ENCODE measurements around the gene KANSL1L.

DNA sequence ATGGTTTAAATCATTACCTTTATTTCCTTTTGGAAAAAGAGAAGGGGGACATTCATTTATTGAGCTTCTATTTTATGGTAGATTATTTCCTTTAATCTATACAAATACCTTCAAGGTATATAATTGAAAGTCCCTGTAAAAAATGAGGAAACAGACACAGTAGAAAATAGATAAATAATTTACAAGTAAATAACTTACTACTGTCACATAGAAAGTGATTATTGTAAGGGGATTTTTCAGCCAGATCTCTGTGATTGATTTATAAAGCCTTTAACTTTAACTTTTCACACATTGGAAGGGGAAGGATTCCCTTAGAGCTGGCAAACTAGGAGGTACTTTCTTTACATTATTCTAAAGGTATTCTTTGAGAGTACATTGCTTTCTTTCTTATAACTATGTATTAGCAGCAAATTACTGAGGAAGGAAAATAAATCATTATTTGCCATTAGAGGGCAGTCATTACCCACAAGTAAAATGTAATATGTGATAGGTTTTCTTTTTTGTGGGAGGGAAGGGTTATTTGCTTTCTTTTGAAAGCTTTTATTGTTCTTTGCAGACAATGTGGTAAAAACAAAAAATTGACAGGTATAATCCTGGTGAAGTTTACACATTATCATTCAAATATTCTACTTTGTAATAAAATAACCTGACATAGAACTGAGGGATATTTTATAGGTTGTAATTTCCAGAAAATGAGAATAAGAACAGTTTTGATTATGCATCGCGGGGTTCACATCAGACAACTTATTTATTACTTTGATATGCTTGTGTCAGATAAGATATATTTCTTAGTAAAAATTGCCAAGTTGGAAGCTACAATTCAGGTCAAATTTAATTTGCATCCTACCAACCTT is 193.6 kb downstream of the KANSL1L start:
- TF ChIP-seq, protein P1, sequence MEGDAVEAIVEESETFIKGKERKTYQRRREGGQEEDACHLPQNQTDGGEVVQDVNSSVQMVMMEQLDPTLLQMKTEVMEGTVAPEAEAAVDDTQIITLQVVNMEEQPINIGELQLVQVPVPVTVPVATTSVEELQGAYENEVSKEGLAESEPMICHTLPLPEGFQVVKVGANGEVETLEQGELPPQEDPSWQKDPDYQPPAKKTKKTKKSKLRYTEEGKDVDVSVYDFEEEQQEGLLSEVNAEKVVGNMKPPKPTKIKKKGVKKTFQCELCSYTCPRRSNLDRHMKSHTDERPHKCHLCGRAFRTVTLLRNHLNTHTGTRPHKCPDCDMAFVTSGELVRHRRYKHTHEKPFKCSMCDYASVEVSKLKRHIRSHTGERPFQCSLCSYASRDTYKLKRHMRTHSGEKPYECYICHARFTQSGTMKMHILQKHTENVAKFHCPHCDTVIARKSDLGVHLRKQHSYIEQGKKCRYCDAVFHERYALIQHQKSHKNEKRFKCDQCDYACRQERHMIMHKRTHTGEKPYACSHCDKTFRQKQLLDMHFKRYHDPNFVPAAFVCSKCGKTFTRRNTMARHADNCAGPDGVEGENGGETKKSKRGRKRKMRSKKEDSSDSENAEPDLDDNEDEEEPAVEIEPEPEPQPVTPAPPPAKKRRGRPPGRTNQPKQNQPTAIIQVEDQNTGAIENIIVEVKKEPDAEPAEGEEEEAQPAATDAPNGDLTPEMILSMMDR (IDR thresholded peaks at IDR 0.05), result no peak
- TF ChIP-seq POLR2A (IDR thresholded peaks at IDR 0.05), result no peak
